GM18858 (cell line): Measurements from ENCODE around the gene ZBTB47.

Source experiments
- ATAC-seq: cut with Tn5 transposase; IDR thresholded peaks from one replicate; pipeline ENCODE4 v1.9.1; 2021; ENCODE audit not compliant: unreplicated experiment

Gene ZBTB47

GRCh38 chr3:42664438-42664803, 10.9 kb downstream of the ZBTB47 start:
- no peak for ATAC-seq

DNA sequence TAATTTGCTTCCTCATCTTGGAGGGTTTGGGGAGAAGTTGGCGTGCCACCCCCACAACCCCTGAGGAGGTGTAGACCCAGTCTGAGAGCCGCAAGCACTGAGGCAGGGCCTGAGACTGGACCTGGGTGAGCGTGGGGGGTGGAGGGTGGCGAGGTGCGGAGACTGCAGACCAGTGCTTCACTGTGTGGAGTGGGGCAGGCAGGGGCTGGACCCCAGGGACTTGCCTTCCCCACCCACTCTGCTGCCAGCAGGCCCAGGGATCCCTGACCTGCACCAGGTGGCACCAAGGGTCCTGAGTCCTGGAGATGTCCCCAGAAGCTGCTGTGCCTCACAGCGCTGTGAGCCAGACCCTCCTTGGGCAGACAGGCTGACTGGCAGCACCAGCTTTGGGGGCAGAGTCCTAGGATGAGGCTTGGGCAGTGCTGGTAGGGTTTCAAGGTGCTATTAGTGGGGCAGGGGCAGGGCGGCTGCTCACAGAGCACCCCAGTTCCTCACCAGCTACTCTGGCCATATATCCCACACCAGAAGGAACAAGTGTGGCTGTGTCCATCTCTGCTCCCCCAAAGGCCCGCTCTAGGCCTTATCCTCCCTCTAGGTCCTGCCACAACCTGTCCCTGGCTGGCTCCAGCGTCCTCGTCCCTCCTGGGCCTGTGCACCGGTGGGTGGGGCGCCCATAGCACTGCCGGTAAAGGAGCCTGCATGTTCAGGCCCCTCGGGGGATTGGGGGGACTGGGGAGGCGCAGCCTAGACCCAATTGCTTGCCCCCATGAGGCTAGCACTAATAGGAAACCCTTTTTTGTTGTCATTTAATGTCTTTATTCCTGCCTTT, 11.8 kb downstream of the ZBTB47 start:
- ATAC-seq, result no peak

- no peak for ATAC-seq
Observed at GRCh38 chr3:42666022-42666421, 12.5 kb downstream of the ZBTB47 start.

GRCh38 chr3:42666577-42666998, 13.1 kb downstream of the ZBTB47 start:
- ATAC-seq, result no peak

DNA sequence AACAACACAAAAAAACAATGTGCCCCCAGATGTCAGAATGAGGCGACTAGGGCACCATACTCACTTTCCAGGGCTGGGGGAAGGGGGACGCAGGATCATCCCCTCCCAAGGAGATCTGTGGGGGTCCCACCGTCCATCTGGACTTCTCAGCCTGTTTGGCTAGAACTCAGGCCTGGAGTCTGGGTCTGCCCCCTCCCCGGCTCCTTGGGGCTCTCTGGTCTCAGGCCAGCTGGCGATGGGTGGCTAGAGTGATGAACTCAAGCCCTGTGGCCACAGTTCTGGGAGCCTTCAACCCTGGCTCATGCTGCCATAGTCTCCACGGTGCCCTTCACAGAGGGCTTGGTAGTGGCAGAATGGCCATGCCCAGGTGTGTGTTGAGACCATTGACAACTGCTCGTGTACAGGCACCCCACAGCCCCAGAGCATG, 13.6 kb downstream of the ZBTB47 start:
- ATAC-seq, result no peak

GRCh38 chr3:42667523-42668412, 14.3 kb downstream of the ZBTB47 start:
- ATAC-seq, result no peak

GRCh38 chr3:42668413-42668760, 14.9 kb downstream of the ZBTB47 start:
- ATAC-seq, result no peak

DNA sequence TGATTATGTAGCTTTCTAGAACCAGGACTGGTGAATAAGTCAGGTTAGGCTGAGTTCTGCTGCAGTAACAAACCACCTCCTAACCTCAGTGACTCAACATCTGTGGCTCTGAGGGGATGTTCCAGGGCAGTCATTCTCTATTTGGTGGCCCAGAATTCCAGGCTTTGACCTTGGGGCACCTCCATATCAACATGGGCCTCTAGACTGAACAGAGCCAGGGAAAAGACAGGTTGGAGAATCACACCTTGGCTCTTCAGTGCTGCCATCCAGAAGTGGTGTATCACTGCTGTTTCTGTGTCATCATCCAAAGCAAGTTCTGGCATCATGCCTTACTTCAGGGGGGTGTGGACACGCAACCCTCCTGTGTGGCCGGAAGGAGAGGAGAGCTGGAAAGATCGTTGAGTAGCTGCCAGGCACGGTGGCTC, 15.3 kb downstream of the ZBTB47 start:
- ATAC-seq, result no peak

GRCh38 chr3:42670051-42670576, 16.6 kb downstream of the ZBTB47 start:
- no peak for ATAC-seq

DNA sequence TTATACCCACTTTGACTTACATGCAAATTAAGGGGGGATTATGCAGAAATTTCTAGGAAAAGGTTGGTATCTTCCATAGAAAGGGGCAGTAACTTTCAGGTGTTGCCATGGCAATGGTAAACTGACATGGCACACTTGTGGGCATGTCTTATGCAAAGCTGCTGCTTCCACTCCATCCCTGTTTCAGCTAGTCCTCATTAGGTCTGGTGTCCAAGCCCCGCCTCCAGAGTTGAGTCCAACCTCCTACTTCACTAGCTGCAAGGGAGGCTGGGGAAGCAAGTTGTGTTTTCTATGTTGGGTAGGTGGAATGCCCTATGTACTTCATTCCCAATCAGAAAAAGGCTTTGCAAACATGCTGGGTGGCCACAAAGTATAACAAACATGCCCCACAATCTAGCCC, 17.2 kb downstream of the ZBTB47 start:
- no peak for ATAC-seq

DNA sequence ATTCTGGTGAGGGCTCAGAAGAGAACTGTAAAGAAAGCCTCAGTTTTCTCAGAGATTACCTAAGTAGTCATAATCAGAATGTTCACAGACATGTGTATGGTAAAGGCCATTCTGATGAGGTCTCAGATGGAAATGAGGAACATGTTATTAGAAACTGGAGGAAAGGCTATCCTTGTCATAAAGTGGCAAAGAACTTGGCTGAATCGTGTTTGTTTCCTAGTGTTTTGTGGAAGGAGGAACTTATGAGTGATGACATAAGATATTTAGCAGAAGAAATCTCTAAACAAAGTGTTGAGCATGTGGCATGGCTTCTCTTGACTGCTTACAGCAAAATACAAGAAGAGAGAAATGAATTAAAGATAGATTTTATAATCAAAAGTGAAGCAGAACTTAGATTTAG, 19.0 kb downstream of the ZBTB47 start:
- no peak for ATAC-seq

- no peak for ATAC-seq
Observed at GRCh38 chr3:42673082-42673481, 19.6 kb downstream of the ZBTB47 start.

DNA sequence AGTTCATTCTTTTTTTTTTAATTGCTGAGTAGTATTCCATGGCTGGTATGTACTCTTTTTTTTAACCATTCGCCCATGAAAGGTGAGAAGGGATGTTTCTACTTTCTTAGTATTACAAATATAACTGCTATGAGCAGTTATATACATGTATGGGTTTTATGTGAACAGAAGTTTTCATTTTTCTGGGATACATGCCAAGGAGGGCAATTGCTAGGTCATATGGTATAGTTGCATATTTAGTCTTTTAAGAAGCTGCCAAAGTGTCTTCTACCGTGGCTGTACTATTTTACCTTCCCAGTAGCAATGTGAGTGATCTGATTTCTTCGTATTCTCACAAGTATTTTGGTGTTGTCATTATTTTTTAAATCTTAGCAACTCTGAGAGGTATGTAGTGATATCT, 20.6 kb downstream of the ZBTB47 start:
- no peak for ATAC-seq

- ATAC-seq, result no peak
Observed at GRCh38 chr3:42675909-42676308, 22.4 kb downstream of the ZBTB47 start.

- ATAC-seq, result no peak
Observed at GRCh38 chr3:42678447-42678846, 24.9 kb downstream of the ZBTB47 start.

GRCh38 chr3:42680271-42680670, 26.8 kb downstream of the ZBTB47 start:
- ATAC-seq, result no peak

DNA sequence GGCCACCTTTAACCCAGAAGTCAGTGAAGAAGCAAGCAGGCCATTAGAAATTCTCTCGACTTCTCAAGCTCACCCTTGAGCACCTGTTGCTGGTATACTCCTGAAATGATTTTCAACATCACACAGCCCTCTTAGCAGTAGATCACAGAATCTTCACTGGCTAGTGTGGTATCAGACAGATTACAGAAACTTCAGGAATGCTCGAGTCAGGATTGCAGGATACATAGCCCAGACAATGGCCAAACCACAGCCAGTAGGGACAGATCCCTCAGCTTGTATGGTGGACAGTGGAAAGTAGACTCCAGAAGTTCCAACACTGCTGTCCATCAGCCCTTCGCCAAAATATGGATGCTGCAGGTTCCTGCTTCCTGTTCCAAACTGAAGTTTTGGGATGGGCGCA, 27.3 kb downstream of the ZBTB47 start:
- ATAC-seq, result no peak

DNA sequence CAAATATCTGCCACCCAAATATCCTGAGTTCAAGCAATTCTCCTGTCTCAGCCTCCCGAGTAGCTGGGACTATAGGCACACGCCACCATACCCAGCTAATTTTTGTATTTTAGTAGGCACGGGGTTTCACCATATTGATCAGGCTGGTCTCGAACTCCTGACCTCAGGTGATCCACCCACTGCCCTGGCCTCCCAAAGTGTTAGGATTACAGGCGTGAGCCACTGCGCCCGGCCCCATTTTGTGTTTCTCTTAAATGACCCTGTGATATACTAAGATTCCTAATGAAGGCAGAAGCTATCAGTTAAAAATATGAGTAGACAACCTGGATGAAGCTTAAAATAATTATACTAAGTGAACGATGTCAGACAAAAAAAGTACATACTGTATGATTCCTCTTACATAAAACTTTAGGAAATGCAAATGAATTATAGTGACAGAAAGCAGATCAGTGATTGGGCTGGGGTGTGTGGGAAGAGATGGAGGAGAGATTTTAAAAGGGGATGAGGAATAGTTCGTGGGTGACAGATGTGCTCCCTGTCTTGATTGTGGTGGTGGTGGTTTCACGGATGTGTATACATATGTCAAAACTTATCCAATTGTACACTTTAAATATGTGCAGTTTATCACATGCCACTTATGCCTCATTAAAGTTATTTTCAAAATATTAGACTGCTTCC, 28.0 kb downstream of the ZBTB47 start:
- no peak for ATAC-seq

DNA sequence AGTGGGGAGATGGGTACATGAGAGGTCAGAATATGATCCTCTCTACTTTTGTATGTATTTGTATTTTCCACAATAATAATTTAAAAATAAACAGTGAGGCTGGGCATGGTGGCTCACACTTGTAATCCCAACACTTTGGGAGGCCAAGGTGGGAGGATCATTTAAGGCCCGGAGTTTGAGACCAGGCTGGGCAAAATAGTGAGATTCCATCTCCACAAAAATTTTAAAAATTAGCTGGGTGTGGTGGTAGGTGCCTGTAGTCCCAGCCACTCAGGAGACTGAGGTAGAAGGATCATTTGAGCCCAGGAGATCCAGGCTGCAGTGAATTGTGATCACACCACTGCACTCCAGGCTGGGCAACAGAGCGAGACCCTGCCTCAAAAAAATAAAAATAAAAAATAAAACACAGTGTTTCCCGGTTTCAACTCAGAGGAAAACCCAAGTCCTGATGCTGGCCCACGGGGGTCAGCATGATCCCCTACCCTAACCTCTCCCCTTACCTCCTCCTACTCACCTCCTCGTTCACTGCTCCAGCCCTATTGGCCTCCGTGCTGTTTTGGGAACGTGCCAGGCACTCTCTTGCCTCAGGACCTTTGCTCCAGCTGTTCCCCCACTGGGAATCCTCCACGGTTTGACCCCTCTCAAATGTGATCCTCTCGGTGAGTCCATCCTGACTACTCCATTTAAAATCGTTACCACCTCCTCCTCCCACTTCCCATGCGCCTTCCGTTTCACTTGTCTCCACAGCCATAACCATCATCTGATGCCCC, 29.0 kb downstream of the ZBTB47 start:
- no peak for ATAC-seq

DNA sequence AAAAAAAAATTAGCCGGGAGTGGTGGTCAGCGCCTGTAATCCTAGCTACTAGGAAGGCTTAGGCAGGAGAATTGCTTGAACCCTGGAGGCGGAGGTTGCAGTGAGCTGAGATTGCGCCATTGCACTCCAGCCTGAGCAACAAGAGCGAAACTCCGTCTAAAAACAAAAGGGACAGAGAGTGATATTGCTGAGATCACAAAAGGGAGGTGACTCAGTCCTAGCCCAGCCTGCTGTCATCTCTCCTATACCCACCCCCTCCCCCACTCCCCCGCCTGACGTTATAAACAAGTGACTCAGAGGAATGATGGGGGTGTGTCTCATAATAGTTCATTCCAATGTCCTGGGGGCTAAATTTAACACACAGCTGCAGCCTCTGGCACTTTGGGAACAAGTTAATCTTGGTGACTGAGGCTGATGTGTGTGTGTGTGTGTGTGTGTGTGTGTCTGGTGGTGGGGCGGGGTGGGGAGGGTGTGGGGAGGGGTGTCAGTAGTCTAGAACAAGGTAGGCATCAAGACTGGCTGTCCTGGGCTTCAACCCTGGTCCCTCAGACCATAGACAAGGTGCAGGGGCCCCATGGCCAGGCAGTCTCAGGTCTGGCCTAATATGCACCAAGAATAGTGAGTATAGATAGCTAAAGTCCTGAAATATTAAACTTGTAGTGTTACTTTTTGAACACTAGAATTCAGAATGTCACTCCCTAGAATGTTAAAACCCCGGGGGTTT, 30.5 kb downstream of the ZBTB47 start:
- no peak for ATAC-seq
